ENCODE measurements around the gene XPO6. TPM values are rescaled to one million over a fixed set of nuclear protein-coding genes. Genes with fewer than 3 reads are reported as not detected.

XPO6 gene
- polyA plus RNA-seq, 1 donor from 2014 or later, result 104 TPM

DNA sequence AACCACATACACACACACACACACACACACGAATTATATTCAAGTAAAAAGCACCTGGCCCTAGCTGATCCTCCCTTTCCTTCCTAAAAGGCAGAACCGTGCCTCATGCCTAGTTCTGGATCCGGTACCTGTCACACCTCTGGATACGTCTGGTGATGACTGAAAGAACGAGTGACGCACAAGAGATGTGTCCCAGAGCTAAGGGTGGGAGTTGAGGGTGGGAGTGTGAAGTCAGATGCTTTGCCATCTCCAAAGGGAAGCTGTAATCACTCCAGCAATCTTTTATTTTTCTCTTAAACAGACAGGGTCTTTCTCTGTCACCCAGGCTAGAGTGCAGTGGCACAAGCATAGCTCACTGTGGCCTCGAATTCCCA is 121.8 kb downstream of the XPO6 start:
- Histone ChIP-seq H4K20me1 (ENCODE audit: insufficient read depth) (no peaks in the 10 kb centered on the region), H3K27me3 (ENCODE audit: insufficient read depth, low read depth, low read length) (no peaks in the 10 kb centered on the region), H3K4me2 (ENCODE audit: low read length) (no peak overlapping the region), H3K36me3 (ENCODE audit: insufficient read depth, low read length) (no peaks in the 10 kb centered on the region), H3K4me3 (ENCODE audit: low read length) (no peak overlapping the region), H2AFZ (ENCODE audit: low read depth, low read length) (no peak overlapping the region), H3K9ac (ENCODE audit: low read length) (no peak overlapping the region), H3K9me2 (ENCODE audit: insufficient read depth, low read length) (no peaks in the 10 kb centered on the region), H3K9me3 (ENCODE audit: low read length) (no peaks in the 10 kb centered on the region), H3K27ac (ENCODE audit: low read length) (no peak overlapping the region), H3K79me2 (replicated peaks; ENCODE audit: insufficient read depth, low read length) (no peaks in the 10 kb centered on the region), H3F3A (ENCODE audit: insufficient read depth, low read length, poor library complexity, severe bottlenecking) (no peaks in the 10 kb centered on the region)
- TF ChIP-seq SMC3 (conservative IDR thresholded peaks at IDR 0.05; ENCODE audit: poor library complexity) (no peak), EP300 (conservative IDR thresholded peaks at IDR 0.05; ENCODE audit: poor library complexity, severe bottlenecking) (no peak), MXI1 (conservative IDR thresholded peaks at IDR 0.05; ENCODE audit: poor library complexity, severe bottlenecking) (no peak), POLR2AphosphoS5 (IDR thresholded peaks at IDR 0.05) (no peak), RAD21 (conservative IDR thresholded peaks at IDR 0.05) (no peak), EZH2 (IDR thresholded peaks at IDR 0.05; ENCODE audit: borderline replicate concordance, insufficient read depth, low read length, poor library complexity, severe bottlenecking) (no peak)
- TF ChIP-seq, protein P1, sequence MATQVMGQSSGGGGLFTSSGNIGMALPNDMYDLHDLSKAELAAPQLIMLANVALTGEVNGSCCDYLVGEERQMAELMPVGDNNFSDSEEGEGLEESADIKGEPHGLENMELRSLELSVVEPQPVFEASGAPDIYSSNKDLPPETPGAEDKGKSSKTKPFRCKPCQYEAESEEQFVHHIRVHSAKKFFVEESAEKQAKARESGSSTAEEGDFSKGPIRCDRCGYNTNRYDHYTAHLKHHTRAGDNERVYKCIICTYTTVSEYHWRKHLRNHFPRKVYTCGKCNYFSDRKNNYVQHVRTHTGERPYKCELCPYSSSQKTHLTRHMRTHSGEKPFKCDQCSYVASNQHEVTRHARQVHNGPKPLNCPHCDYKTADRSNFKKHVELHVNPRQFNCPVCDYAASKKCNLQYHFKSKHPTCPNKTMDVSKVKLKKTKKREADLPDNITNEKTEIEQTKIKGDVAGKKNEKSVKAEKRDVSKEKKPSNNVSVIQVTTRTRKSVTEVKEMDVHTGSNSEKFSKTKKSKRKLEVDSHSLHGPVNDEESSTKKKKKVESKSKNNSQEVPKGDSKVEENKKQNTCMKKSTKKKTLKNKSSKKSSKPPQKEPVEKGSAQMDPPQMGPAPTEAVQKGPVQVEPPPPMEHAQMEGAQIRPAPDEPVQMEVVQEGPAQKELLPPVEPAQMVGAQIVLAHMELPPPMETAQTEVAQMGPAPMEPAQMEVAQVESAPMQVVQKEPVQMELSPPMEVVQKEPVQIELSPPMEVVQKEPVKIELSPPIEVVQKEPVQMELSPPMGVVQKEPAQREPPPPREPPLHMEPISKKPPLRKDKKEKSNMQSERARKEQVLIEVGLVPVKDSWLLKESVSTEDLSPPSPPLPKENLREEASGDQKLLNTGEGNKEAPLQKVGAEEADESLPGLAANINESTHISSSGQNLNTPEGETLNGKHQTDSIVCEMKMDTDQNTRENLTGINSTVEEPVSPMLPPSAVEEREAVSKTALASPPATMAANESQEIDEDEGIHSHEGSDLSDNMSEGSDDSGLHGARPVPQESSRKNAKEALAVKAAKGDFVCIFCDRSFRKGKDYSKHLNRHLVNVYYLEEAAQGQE (IDR thresholded peaks at IDR 0.05; ENCODE audit: borderline replicate concordance), result no peak
- TF ChIP-seq, protein P2, sequence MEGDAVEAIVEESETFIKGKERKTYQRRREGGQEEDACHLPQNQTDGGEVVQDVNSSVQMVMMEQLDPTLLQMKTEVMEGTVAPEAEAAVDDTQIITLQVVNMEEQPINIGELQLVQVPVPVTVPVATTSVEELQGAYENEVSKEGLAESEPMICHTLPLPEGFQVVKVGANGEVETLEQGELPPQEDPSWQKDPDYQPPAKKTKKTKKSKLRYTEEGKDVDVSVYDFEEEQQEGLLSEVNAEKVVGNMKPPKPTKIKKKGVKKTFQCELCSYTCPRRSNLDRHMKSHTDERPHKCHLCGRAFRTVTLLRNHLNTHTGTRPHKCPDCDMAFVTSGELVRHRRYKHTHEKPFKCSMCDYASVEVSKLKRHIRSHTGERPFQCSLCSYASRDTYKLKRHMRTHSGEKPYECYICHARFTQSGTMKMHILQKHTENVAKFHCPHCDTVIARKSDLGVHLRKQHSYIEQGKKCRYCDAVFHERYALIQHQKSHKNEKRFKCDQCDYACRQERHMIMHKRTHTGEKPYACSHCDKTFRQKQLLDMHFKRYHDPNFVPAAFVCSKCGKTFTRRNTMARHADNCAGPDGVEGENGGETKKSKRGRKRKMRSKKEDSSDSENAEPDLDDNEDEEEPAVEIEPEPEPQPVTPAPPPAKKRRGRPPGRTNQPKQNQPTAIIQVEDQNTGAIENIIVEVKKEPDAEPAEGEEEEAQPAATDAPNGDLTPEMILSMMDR (IDR thresholded peaks at IDR 0.05; ENCODE audit: poor library complexity, severe bottlenecking), result no peak

DNA sequence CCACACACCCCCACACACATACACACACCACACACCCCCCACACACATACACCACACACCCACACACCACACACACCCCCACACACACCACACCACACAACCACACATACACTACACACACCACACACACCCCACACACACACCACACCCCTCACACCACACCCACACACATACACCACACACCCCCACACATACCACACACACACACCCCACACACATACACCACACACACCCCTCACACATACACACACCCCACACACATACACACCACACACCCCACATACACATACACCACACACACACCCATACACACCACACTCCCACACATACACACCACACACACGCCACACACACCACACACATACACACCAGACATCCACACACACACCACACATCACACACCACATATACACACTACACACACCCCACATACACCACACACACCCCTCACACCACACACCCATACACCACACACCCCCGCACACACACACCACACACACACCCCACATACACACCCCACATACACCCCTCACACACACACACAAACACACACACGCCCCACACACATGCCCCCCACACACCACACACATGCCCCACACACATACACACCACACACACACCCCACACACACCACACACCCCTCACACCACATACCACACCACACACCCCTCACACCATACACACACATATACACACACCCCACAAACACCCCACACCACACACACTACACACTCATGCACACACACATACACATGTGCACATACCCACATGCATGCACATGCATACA is 122.4 kb downstream of the XPO6 start:
- Histone ChIP-seq H2AFZ (ENCODE audit: low read depth, low read length) (no peak overlapping the region), H3K4me2 (ENCODE audit: low read length) (no peak overlapping the region), H3K27me3 (ENCODE audit: insufficient read depth, low read depth, low read length) (no peaks in the 10 kb centered on the region), H3K9ac (ENCODE audit: low read length) (no peak overlapping the region), H4K20me1 (ENCODE audit: insufficient read depth) (no peaks in the 10 kb centered on the region), H3F3A (ENCODE audit: insufficient read depth, low read length, poor library complexity, severe bottlenecking) (no peaks in the 10 kb centered on the region), H3K36me3 (ENCODE audit: insufficient read depth, low read length) (no peaks in the 10 kb centered on the region), H3K27ac (ENCODE audit: low read length) (no peak overlapping the region), H3K4me3 (ENCODE audit: low read length) (no peak overlapping the region), H3K79me2 (replicated peaks; ENCODE audit: insufficient read depth, low read length) (no peaks in the 10 kb centered on the region), H3K9me3 (ENCODE audit: low read length) (no peaks in the 10 kb centered on the region), H3K9me2 (ENCODE audit: insufficient read depth, low read length) (no peaks in the 10 kb centered on the region)
- TF ChIP-seq, protein P2 (IDR thresholded peaks at IDR 0.05; ENCODE audit: poor library complexity, severe bottlenecking), result no peak
- no peak for TF ChIP-seq SMC3 (conservative IDR thresholded peaks at IDR 0.05; ENCODE audit: poor library complexity)
- TF ChIP-seq, protein P1 (IDR thresholded peaks at IDR 0.05; ENCODE audit: borderline replicate concordance), result no peak
- no peak for TF ChIP-seq POLR2AphosphoS5 (IDR thresholded peaks at IDR 0.05)
- no peak for TF ChIP-seq MXI1 (conservative IDR thresholded peaks at IDR 0.05; ENCODE audit: poor library complexity, severe bottlenecking)
- TF ChIP-seq EP300 (conservative IDR thresholded peaks at IDR 0.05; ENCODE audit: poor library complexity, severe bottlenecking), result no peak
- TF ChIP-seq RAD21 (conservative IDR thresholded peaks at IDR 0.05), result no peak
- TF ChIP-seq TAF1 (IDR thresholded peaks at IDR 0.05; ENCODE audit: low read depth), result no peak
- no peak for TF ChIP-seq EZH2 (IDR thresholded peaks at IDR 0.05; ENCODE audit: borderline replicate concordance, insufficient read depth, low read length, poor library complexity, severe bottlenecking)
